LoVo (cell line): ENCODE results near the gene LLGL1.
A peak's percentile ranks its signal among the peaks of the same experiment; 100 is the strongest.
"Not testable (repeated sequence)": the region's sequence is repeated elsewhere in the genome, so short reads cannot be mapped to it uniquely, and the experiment has no call there.

Source experiments
- DNase-seq: peaks from one replicate; pipeline ENCODE4 v3.0.0-alpha.2; 2016; ENCODE audit warnings: low spot score

Gene LLGL1

DNA sequence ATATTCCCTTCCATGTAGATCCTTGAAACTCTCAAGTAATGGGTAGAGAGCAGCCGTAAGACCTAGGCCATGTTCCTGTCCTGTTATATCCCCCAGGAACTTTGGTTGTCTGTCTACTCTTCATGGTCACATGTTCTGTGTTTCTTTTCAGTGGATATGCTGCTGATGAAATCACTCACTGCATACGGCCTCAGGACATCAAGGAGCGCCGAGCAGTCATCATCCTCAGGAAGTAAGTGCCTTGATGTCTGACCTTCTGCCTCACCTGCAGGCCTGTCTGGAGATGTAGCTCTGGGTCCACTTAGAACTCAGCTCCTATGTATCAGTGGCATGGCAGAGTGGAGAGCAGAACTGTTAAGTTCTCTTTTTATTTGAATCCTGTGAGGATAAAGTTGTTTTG lies 30.6 kb upstream of the LLGL1 start:
- DNase-seq, result no peak

DNA sequence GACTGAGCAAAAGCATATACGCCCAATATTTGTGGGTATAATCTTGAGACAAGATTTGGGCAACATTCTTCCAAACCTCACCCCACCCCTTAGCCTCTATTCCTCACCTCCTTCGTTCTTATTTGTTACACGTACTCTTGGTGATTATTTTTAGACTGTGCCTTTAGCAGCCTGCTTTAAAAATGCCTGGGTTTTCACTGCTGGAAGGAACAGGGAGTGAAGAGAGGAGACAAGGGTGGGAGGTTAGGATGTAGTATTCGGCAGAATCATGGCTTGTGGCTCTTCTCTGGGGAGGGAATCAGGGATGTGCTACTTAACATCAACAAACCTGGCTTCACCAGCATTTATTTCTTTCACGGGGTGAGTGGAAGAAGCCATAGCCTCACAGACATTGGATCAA lies 30.2 kb upstream of the LLGL1 start:
- DNase-seq, result no peak

DNA sequence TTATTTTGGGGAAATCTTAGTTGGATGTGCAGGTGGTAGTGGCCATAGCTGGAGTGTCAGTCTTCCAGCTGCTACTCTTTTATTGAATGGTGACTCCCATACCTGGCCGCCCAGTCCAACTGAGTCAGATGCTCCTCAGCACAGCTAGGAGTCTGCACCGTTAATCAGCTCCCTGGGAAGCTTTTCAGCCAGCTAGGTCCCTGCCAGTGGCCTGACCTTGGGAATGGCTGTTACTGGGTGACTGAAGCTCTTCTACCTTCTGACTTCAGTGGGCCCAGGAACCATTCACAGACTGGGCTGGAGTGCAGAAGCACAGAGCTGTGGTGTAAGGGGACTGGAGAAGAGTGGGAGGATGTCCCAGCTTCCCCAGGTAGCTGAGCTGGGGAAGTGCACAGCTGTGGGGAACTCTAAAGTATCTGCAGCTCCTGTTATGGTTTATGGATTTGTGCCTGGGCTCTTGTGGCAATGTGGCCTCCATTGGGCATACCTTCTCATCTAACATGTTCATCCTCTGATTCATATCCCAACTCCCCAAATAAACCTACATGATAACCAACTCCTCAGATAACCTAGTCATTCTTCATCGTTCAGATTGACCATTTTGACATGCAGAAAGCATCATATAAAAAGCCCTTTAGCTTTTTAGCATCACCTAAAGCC lies 27.8 kb upstream of the LLGL1 start:
- DNase-seq, result no peak

DNA sequence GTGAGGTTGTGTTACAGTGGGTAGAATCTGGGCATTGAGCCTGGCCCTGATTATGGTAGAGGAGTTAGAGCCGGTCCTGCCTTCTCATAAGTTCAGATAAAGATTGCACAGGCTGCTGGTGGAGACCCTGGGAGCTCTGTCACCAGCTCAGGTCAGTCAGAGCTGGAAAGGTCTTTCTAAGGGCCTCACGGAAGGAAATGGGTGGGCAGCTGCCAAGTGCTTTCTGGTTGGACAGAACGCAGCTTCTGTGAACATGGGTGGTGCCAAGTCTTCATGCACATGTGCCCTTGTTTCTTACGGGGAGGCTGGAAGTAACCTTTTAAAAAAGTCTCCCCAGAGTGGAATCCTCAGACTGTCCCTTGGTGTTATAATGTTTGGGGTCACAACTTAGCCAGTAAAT lies 26.9 kb upstream of the LLGL1 start:
- no peak for DNase-seq

DNA sequence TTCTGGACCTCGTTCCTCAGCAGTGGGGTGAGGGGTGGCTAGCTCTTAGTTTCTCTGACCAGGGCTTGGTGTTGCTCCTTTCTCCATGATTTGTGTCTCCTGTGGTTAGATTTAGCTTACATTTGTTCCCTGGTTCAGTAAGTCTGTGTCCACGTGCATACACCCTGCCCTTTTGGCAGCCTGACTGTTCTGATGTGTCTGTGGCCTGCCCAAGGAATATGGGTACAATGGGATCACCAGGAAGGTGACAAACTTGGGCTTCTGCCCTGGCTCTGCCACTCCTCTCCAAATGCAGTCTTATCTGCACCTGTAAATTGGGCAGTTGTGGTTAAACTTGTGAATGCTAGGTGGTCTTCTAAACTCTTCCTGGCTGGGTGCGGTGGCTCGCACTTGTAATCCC lies 24.3 kb upstream of the LLGL1 start:
- DNase-seq, result no peak

DNA sequence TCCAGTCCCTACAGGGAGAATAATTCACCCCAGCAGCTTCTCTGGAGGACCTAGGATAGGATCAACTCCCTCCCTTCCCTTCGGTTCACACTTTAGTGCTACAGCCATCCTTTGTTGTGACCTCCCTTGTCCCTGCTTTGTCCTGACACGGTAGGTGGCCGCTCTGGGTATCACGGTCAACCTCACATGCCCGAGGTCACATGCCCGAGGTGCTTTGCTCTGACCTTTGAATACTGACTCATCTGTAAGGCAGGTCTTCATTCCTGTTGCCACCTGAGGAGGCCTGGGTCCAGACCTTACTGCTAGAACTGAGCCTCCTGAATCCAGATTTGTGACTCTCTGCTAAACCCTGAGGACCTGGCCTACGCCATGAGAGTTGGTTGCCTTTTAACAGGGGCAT lies 22.1 kb upstream of the LLGL1 start:
- peak; percentile 13 for DNase-seq

DNA sequence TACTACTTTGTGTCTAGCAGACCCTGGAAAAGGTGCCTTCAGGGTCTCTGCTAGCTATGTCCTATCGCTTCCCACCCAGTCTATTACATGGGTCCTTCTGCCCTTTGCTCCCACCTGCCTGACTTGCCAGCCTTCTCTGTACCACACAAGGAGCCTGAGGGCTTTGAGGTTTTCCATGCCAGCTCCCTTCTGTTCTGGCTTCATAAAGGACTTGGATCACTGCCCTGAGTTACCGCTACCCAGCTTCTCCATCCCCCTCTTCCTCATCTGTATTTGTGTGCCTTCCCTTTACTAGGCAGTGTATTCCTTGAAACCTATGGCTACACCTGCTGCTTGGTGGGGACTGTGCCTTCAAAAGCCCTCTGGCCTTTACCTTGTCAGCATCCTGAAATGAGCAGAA lies 19.6 kb upstream of the LLGL1 start:
- no peak for DNase-seq

DNA sequence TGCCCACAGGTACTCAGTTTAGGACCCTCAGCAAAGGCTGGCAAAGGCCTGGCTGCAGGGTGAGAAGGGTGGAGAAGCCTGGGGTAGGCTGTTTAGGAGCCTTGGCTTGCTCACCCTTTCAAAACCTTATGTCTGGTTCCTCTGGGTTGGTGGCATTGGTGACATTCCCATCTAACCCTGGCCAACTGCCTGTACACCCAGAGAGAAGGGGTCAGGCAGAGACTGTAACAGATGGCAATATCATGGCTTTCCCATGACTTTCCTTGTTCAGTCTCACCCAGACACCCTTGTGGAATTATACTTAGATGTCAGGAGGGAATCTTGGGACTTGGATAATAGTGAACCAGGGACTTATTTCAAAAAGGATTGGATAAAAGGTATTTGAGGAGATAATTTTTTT lies 18.5 kb upstream of the LLGL1 start:
- no peak for DNase-seq

DNA sequence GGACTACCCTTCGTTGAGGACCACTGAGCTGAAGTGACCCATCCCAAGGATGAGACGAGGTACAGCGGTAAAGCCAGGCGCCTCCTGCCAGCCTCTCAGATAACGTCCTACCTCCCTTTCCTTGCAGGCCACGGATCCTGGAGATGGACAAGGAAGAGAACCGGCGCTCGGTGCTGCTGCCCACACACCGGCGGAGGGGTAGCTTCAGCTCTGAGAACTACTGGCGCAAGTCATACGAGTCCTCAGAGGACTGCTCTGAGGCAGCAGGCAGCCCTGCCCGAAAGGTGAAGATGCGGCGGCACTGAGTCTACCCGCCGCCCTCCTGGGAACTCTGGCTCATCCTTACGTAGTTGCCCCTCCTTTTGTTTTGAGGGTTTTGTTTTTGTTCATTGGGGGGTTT lies 17.3 kb upstream of the LLGL1 start:
- DNase-seq, result no peak

DNA sequence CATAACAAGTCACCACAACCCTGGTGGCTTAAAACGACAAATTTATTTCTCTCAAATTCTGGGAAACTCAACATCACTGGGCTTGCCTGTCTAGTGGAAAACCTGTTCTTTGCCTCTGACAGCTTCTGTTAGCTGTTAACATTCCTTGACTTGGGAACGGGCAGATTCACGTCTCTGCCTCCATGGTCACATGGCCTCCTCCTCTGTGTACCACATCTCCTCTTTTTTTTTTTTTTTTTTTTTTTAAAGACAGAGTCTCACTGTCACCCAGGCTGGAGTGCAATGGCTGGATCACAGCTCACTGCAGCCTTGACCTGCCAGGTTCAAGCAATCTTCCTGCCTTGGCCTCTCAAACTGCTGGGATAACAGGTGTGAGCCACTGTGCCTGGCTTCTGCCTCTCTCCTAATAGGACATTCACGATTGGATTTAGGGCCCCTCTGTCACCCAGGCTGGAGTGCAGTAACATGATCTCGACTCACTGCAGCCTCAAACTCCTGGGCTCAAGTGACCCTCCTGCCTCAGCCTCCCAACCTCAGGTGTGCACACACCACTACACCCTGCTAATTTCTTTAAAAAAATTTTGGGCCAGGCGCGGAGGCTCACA lies 11.7 kb upstream of the LLGL1 start:
- no peak for DNase-seq

DNA sequence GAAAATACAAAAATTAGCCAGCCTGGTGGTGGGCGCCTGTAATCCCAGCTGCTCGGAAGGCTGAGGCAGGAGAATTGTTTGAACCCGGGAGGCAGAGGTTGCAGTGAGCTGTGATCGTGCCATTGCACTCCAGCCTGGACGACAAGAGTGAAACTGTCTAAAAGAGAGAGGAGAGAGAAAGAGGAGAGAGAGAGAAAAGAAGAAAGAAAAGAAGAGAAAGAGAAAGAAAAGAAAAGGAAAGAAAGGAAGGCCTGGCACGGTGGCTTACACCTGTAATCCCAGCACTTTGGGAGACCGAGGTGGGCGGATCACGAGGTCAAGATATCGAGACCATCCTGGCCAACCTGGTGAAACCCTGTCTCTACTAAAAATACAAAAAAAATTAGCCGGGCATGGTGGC lies 8.5 kb upstream of the LLGL1 start:
- DNase-seq, result not testable (repeated sequence)

DNA sequence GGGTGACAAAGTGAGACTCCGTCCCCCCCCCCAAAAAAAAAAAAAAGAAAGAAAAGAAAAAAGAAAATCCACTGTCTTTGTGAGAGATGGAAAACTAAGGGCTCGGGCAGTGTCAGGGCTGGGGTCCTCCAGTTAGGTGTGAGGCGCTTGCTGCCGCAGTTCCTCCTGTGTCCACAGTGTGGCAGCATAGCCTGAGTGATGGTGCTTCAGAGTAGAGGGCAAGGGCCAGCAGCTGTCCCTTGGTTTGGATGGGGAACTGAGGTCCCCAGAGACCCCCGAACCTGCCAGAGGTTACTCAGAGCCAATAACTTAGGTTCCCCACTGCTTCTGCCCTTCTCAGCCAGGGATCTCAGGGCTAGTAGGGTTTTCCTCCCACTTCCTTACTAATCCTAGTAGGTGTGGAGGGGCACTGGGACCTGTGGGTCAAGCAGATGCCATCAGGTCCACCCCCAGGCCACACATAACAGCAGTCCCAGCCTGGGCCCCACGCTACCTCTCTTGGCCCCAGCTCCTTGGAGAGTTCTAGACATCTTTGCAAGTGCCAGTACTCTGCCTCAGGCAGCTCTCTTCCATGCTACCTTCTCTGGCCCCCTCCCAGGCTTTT lies 7.9 kb upstream of the LLGL1 start:
- DNase-seq, result peak; percentile 44

DNA sequence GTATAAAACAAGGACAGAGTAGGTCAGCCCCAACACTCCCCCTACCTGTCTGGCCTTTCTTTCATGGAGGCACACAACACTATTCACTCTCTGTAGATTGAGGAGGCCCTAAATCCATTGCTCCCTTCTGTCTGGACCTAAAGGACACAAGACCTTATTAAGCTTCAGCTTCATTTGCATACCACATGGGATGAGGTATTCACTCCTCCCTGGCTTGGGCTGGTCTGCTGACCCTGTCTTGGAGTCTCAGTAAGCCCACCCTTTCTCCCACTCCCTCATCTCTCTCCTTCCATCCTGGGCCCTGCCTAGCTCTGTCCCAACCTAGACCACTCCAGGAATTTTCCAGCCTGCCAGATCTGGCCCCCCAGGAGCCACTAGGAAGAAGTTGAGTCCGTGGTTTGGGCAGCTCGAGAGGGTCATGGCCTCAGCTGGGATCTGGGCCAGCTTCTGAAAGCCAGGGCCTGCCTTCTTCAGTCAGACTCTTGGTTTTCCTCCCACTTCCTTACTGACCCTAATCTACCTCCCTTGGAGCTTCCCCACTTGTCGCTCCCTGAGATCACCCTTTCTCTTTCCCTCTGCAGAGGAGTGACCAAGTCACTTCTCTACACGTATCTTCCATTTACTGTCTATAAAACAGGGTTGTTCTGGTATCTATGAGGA lies 6.5 kb upstream of the LLGL1 start:
- no peak for DNase-seq

DNA sequence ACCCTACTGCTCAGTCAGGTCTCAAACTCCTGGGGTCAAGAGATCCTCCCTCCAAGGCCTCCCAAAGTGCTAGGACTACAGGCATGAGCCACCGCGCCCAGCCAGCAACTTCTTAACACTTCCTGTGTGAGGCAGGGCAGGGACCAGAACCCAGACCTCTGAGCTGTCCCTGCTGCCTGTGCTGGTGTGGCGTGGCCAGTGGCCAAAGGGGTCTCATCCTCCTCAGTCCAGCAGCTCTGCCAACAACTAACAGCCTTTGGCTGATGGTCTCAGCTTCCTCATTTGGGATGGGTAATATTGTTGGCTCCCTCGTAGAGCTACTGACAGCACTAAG lies 1.4 kb upstream of the LLGL1 start:
- DNase-seq, result no peak

DNA sequence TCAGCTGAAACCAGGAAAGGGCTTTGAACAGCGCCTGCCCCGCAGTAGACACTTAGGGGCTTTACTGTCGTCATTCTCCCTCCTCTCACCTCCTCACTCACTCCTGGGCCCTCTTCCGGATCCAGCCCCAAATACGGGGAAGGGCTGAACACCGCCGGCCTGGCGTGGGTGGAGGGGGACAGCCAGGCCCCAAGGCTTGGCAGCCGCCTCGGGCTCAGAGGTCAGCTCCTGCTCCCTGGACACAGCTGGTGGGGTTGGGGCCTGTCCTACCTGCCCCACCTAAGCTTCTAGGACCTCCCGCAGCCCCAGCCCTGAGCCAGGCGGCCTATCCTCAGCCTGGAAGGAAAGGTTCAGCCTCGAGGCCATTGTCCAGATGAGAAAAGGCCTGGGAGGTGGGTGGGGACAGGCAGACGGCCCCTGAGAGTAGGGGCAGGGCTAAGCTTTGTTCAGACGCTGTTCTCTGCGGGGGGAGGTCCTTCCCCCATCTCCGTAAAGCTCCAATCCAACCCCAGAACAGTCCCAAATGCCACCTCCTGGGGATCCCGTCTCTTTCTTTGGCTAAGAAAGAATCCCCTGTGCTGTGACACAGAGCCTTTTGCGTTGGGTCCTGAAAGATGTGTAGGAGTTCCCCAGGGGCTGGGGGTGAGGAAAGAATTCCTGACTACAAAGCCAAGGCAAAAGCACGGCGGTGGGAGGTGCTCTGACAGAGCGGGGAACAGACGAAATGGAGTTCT lies 881 bp upstream of the LLGL1 start:
- DNase-seq, result no peak

DNA sequence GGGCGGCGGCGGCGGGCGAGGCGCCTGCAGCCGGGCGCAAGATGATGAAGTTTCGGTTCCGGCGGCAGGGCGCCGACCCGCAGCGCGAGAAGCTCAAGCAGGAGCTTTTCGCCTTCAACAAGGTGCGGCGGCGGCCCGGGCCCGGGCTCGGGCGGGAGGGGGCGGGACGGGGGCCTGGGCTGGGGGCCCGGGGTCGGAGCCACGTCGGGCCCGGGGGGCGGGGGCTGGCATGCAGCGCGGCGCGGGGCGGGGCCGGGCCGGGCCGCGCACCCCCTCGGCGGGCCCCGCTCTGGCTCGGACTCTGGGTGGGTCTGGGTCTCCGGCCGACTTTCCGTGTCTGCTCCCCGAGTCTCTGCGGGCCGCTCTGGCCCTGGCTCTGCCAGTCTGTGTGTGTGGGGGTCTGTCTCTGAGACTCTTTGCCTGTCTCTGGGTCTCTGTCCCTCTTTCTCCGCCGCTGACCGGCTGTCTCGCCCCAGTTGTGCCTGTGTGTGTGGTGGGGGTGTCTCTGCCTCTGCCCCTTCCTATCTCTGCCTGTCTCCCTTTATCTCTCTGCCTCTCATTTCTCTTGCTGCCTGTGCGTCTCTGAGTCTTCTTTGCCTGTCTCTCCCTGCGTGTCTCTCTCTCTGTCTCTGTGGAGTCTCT lies 328 bp downstream of the LLGL1 start:
- DNase-seq, result no peak

DNA sequence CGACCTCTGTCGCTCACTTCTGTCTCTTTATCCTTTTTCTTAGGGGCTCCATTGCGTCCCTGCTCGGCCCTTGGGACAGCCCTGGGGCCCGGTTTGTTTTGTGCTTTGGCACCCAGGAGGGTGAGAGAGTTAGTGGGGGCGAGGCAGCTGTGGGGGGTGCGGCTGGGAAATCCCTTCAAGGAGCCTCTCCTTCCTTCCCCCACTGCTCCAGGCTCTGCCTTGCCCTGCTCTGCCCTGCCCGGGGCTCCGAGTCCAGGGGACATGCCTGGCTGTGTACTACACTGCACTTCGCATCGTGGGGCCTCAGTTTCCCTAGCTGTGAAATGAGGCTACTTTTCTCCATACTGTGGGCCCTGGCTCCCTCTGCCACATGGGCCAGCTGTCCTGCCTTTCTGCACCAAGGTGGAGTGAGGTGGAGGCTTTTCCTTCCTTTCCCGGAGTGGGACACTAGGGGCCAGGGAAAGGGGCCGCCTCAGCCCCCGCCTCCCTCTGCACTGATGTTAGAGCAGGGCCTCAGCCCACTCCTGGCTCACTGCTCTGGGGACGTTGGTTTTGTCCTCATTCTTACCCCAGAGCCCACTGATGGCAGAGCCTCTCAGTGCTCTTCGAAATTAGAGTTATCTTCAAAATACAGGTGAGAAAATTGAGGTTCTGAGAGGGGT lies 980 bp downstream of the LLGL1 start:
- no peak for DNase-seq

DNA sequence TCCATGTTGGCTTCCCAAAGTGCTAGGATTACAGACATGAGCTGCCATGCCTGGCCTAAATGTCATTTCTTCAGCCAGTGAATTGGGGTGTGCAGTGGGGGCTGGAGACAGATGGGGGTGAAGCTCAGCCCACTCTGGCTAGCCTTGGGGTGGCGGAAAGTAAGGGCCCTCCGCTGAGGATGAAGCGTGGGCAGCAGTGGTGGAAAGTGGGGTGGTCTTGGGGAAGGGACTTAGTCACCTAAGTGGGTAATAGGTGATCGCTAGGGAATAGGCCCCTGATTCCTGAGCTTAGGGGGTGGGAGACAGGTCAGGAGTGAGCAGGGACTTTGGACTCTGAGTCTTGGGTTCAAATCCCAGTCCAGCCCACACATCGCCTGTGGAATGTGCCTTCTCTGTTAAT lies 2.2 kb downstream of the LLGL1 start:
- no peak for DNase-seq

DNA sequence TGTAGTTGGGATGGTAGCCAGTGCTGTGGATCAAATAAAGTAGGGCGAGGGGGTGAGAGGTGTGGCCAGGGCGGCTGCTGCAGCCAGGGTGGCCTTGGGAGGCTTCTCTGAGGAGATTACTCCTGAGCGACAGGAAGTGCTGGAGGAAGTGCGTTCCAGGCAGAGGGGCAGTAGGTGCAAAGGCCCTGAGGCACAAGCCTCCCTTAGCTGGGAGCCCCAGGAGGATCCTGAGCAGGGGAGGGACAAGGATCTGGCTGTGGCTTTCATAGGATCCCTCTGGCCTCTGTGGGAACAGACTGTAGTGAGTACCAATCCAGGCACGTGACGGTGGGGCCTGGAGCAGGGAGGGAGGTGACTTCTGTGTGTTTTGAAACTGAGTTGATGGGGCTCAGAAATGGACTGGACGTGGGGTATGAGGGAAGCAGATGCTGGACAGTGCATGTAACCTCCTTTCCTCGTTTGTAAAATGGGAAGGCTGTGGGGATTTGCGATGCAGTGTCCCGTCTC lies 2.8 kb downstream of the LLGL1 start:
- DNase-seq, result no peak

DNA sequence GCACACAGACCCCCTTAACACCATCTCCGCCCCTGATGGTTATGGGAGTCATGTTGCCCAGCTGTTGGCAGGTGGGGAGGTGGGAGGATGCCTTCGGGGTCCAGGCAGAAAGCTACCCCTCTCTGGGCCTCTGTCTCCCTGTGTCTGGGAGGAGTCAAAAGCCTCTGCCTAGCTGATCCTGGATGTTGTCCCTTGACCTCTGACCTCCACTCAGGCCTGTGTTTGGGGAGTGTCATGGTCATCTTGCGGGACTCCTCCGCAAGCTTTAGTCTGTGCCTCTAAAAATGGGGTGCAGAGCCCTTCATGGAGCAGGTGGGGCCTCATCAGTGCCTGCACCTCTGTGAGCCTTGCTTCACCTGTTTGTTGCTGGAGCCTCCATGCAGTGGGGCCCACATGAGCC lies 3.8 kb downstream of the LLGL1 start:
- no peak for DNase-seq

DNA sequence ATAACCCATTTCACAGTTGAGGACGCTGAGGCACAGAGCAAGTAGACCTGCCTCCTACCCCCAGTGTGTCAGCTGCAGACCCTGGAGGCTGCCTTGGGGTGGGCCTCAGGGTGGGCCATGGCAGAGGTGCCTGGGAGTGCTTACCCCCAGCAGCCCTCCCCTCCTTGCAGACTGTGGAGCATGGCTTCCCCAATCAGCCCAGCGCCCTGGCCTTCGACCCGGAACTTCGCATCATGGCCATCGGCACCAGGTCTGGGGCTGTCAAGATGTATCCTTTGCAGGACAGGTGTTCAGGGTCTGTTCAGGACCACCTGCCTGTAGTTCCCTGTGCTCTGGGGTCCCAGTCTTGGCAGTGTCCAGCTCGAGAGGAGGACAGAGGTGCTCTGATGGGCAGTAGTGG lies 4.3 kb downstream of the LLGL1 start:
- DNase-seq, result no peak
